Activated CD8-positive, alpha-beta T cell treated with anti-CD3 and anti-CD28 coated beads for 36 hours (primary cell): Measurements from ENCODE around the gene SDK2. TPM values are rescaled to one million over a fixed set of nuclear protein-coding genes. Genes with fewer than 3 reads are reported as not detected.

Experiments
- ATAC-seq: fragments of 200-7000 bp; cut with Tn5 transposase; one replicate; pipeline ENCODE4 v1.10.0; 2021; ENCODE audit warnings: mild to moderate bottlenecking, moderate library complexity
- CTCF ChIA-PET: fragments of 350-600 bp; sonication (Branson Sonifier 250); formaldehyde crosslinking; loops from one replicate; lab custom pipeline; 2021; ENCODE audit warnings: antibody characterized with exemption; lab: Charles Lee
- POLR2A ChIA-PET: fragments of 350-600 bp; sonication (Branson Sonifier 250); formaldehyde crosslinking; loops from one replicate; lab custom pipeline; 2021; ENCODE audit warnings: antibody characterized with exemption; lab: Charles Lee
- DNase-seq: peaks from one replicate; pipeline ENCODE4 v3.0.0-alpha.2; 2020
- H3K27ac Mint-ChIP-seq: one replicate; pipeline ENCODE4 v1.8.0; 2021; ENCODE audit warnings: mild to moderate bottlenecking, mixed read lengths
- H3K27me3 Mint-ChIP-seq: one replicate; pipeline ENCODE4 v1.8.0; 2021; ENCODE audit warnings: mixed read lengths
- H3K36me3 Mint-ChIP-seq: one replicate; pipeline ENCODE4 v1.8.0; 2021; ENCODE audit warnings: low read depth, mixed read lengths
- H3K4me1 Mint-ChIP-seq: one replicate; pipeline ENCODE4 v1.8.0; 2021; ENCODE audit warnings: low read depth, mixed read lengths
- H3K4me3 Mint-ChIP-seq: one replicate; pipeline ENCODE4 v1.8.0; 2021; ENCODE audit warnings: mild to moderate bottlenecking, moderate library complexity, mixed read lengths
- H3K9me3 Mint-ChIP-seq: one replicate; pipeline ENCODE4 v1.8.0; 2021; ENCODE audit warnings: mixed read lengths
- intact Hi-C: fragments of 100-400 bp; cut with micrococcal nuclease; formaldehyde crosslinking; loops from one replicate; pipeline ENCODE4 v1.10.0; 2022
- total RNA-seq, 2 experiments: library from RNA; stranded (reverse); gene quantifications; one replicate each; pipeline ENCODE4 v1.2.3, GENCODE V29; 2021
- TF ChIP-seq, protein P1 (sequence below): fragments of 200-600 bp; IDR thresholded peaks from one replicate; pipeline ENCODE4 v1.8.0; 2022; ENCODE audit warnings: antibody characterized with exemption, mild to moderate bottlenecking

Gene SDK2
- total RNA-seq, 2 experiments from 2014 or later: 3.2 to 3.3 TPM

DNA sequence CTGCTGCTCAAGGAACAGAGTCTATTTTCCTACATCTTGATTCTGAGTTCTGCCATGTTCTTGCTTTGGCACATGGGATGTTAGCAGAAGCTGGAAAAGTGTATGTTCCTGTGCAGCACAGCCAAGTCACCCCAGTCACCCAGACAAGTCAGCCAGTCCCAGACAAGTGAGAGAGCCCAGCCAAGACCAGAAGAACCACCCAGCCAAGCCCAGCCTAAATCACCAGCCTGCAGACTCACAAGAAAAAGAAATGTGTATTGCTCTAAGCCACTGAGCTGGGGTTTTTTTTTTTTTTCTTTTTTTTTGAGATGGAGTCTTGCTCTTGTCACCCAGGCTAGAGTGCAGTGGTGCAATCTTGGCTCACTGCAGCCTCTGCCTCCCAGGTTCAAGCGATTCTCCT lies 191.2 kb downstream of the SDK2 start:
- H3K27ac Mint-ChIP-seq: no peak overlapping the region
- ChIA-PET CTCF (interaction anchor here (0.8 kb wide), 1 partner anchor 23 kb away, joined by 3 read pairs; no protein-coding TSS in a partner anchor), POLR2A (no interaction called here)
- intact Hi-C loops: no loop called here
- H3K4me3 Mint-ChIP-seq: no peak overlapping the region
- DNase-seq (no peak), ATAC-seq (no peak)
- H3K9me3 Mint-ChIP-seq: peaks cover 2% of the 10 kb centered on the region
- H3K27me3 Mint-ChIP-seq: no peaks in the 10 kb centered on the region
- peaks cover 7% of the 10 kb centered on the region for H3K36me3 Mint-ChIP-seq
- TF ChIP-seq, protein P1, sequence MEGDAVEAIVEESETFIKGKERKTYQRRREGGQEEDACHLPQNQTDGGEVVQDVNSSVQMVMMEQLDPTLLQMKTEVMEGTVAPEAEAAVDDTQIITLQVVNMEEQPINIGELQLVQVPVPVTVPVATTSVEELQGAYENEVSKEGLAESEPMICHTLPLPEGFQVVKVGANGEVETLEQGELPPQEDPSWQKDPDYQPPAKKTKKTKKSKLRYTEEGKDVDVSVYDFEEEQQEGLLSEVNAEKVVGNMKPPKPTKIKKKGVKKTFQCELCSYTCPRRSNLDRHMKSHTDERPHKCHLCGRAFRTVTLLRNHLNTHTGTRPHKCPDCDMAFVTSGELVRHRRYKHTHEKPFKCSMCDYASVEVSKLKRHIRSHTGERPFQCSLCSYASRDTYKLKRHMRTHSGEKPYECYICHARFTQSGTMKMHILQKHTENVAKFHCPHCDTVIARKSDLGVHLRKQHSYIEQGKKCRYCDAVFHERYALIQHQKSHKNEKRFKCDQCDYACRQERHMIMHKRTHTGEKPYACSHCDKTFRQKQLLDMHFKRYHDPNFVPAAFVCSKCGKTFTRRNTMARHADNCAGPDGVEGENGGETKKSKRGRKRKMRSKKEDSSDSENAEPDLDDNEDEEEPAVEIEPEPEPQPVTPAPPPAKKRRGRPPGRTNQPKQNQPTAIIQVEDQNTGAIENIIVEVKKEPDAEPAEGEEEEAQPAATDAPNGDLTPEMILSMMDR: no peak
- no peaks in the 10 kb centered on the region for H3K4me1 Mint-ChIP-seq

DNA sequence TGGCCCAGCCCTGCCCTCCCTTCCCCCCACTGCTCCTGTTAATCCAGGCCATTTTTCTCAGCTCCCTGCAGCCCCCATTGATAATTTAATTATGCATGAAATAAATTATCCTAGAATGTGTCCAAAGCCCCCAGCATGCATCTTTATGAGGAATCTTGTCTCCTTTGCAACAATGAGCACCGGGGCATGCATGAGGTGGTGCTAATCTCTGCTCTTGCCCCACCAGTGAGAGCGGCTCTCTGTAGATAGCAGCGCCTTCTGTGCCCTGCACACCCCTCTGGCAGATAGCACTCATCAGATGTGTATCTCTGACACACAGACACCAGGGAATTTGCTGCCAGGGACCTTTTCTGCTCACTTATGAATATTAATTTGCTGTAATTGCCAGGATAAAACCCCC lies 192.2 kb downstream of the SDK2 start:
- TF ChIP-seq, protein P1: no peak
- no peak for ATAC-seq
- no peak for DNase-seq
- no peaks in the 10 kb centered on the region for H3K27me3 Mint-ChIP-seq
- ChIA-PET CTCF (no interaction called here), POLR2A (no interaction called here)
- intact Hi-C loops: no loop called here
- no peak overlapping the region for H3K27ac Mint-ChIP-seq
- no peaks in the 10 kb centered on the region for H3K4me1 Mint-ChIP-seq
- no peak overlapping the region for H3K4me3 Mint-ChIP-seq
- peaks cover 2% of the 10 kb centered on the region for H3K9me3 Mint-ChIP-seq
- H3K36me3 Mint-ChIP-seq: peaks cover 7% of the 10 kb centered on the region

DNA sequence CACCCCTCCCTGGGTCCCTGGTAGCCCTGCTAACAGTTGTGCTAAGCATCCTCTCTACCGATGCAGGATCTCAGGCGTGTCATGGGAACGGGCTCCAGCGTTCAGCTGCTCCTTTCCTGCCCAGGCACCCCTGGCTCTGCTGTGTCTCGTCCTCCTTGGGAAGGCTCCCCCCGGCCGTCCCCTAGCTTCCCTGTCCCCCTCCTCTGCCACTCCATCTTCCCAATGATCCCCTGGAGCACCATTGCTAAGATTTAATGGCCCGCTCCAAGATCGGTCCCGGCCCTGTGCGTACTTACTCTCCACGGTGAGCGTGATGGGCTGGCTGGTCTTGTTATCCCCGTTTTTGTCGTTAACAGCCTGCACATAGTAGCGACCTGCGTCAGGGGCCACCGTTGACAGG lies 196.9 kb downstream of the SDK2 start:
- Mint-ChIP-seq H3K9me3 (no peaks in the 10 kb centered on the region), H3K27me3 (no peaks in the 10 kb centered on the region), H3K4me3 (no peak overlapping the region), H3K4me1 (no peaks in the 10 kb centered on the region), H3K36me3 (no peaks in the 10 kb centered on the region), H3K27ac (no peak overlapping the region)
- DNase-seq: no peak
- intact Hi-C loops: no loop called here
- ChIA-PET CTCF (no interaction called here), POLR2A (no interaction called here)
- no peak for ATAC-seq
- TF ChIP-seq, protein P1: no peak

DNA sequence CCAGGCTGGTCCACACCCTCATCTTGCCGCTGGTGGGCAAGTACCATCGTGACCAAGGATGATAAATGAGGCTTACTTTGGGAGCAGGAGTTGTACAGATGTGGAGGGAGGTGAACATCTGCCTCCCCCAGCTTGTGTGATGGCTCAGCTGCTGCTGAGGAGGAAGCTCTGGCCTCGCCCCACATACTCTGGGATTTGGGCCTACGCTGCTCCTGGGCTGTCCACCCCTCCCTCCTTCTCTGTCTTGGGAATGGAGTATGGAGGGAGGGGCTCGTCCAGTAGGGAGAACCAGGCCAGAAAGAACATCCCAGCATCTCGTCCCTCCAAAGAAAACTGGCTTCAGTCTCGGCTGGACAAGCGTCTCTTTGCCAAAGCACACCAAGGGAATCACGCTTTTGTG lies 197.6 kb downstream of the SDK2 start:
- ATAC-seq (no peak), DNase-seq (no peak)
- ChIA-PET CTCF (no interaction called here), POLR2A (no interaction called here)
- Mint-ChIP-seq H3K4me3 (no peak overlapping the region), H3K36me3 (no peaks in the 10 kb centered on the region), H3K9me3 (no peaks in the 10 kb centered on the region), H3K27ac (no peak overlapping the region), H3K27me3 (no peaks in the 10 kb centered on the region), H3K4me1 (no peaks in the 10 kb centered on the region)
- intact Hi-C loops: no loop called here
- TF ChIP-seq, protein P1: no peak

DNA sequence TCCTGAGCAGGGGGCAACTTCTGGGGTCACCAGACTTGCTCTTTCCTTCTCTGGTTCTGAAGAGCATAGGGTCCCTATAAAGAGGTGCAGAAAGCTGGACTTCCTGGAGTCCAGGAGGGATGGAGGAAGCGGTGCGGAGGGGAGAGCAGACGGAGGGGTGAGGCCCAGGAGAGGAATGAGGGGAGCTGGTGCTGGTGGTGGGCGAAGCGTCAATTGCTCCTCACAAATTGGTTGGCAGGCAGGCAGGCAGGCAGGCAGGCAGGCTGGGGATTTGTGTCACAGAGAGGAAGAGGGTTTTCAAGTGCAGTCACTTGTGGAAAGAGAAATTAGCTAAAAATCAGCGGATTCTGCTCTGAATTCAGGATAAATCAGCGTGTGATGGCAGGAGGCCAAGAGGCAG lies 198.8 kb downstream of the SDK2 start:
- no peaks in the 10 kb centered on the region for H3K27me3 Mint-ChIP-seq
- H3K4me3 Mint-ChIP-seq: no peak overlapping the region
- H3K36me3 Mint-ChIP-seq: no peaks in the 10 kb centered on the region
- no peaks in the 10 kb centered on the region for H3K9me3 Mint-ChIP-seq
- CTCF ChIA-PET: interaction anchor here (1.9 kb wide), 1 partner anchor 16 kb away, joined by 4 read pairs; no protein-coding TSS in a partner anchor
- TF ChIP-seq, protein P1: no peak
- no peak for ATAC-seq
- intact Hi-C loops: no loop called here
- POLR2A ChIA-PET: no interaction called here
- no peak for DNase-seq
- H3K27ac Mint-ChIP-seq: no peak overlapping the region
- no peaks in the 10 kb centered on the region for H3K4me1 Mint-ChIP-seq
